Activated T-helper 17 cell treated with anti-CD3 and anti-CD28 coated beads, Interleukin-2, amount 50 U/mL, for 72 hours (primary cell): ENCODE results near the gene ADAMTS6. TPM values are rescaled to one million over a fixed set of nuclear protein-coding genes. Genes with fewer than 3 reads are reported as not detected.
"Not testable (repeated sequence)": the region's sequence is repeated elsewhere in the genome, so short reads cannot be mapped to it uniquely, and the experiment has no call there.

Experiments used
- ATAC-seq: fragments of 150-1000 bp; cut with Tn5 transposase; replicated peaks from 2 replicates; pipeline ENCODE4 v1.10.0; 2021; ENCODE audit warnings: mild to moderate bottlenecking, moderate library complexity
- H3K27ac Mint-ChIP-seq: one replicate; pipeline ENCODE4 v1.8.0; 2022; ENCODE audit warnings: mixed read lengths
- H3K27me3 Mint-ChIP-seq: one replicate; pipeline ENCODE4 v1.8.0; 2022; ENCODE audit warnings: mixed read lengths
- H3K36me3 Mint-ChIP-seq: one replicate; pipeline ENCODE4 v1.8.0; 2022; ENCODE audit warnings: low read depth, mild to moderate bottlenecking, mixed read lengths
- H3K4me1 Mint-ChIP-seq: one replicate; pipeline ENCODE4 v1.8.0; 2022; ENCODE audit warnings: mixed read lengths
- H3K4me3 Mint-ChIP-seq: one replicate; pipeline ENCODE4 v1.8.0; 2022; ENCODE audit warnings: mild to moderate bottlenecking, mixed read lengths
- H3K9me3 Mint-ChIP-seq: one replicate; pipeline ENCODE4 v1.8.0; 2022; ENCODE audit warnings: mixed read lengths
- total RNA-seq, 2 donors: library from RNA; stranded (reverse); gene quantifications; one replicate each; pipeline ENCODE4 v1.2.3, GENCODE V29; 2022

Gene ADAMTS6
- total RNA-seq, 2 donors from 2014 or later: 1.2 to 1.4 TPM

- no peaks in the 10 kb centered on the region for H3K9me3 Mint-ChIP-seq
- H3K36me3 Mint-ChIP-seq: no peaks in the 10 kb centered on the region
- no peak overlapping the region for H3K4me3 Mint-ChIP-seq
- no peak overlapping the region for H3K27ac Mint-ChIP-seq
- no peaks in the 10 kb centered on the region for H3K4me1 Mint-ChIP-seq
- H3K27me3 Mint-ChIP-seq: peaks cover 5% of the 10 kb centered on the region
- no peak for ATAC-seq
Observed at GRCh38 chr5:65197531-65198455, 283.9 kb downstream of the ADAMTS6 start.

DNA sequence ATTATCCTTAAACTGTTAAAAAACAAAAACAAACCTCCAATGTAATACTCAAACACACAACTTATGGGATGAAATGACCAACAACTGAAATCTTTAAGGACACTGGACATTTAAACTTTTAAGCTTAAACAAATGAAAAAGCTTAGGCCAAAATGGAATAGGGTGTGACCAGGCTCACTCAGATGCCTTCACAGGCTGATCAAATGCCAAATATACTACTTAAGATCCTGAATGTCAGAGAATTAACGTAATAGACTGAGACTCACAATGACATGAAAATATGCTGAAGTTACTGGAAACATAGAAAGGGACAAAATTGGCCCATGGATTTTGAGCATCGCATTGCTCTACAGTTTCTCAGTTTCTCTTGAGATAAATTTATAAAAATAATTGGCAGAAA, 286.8 kb downstream of the ADAMTS6 start:
- Mint-ChIP-seq H3K4me3 (no peak overlapping the region), H3K9me3 (no peaks in the 10 kb centered on the region), H3K27me3 (no peaks in the 10 kb centered on the region), H3K36me3 (no peaks in the 10 kb centered on the region), H3K27ac (no peak overlapping the region), H3K4me1 (peaks cover 6% of the 10 kb centered on the region)
- no peak for ATAC-seq

GRCh38 chr5:65192331-65192730, 289.4 kb downstream of the ADAMTS6 start:
- no peak for ATAC-seq
- no peaks in the 10 kb centered on the region for H3K9me3 Mint-ChIP-seq
- no peak overlapping the region for H3K27ac Mint-ChIP-seq

GRCh38 chr5:65191554-65192135, 290.1 kb downstream of the ADAMTS6 start:
- H3K4me3 Mint-ChIP-seq: no peak overlapping the region
- peaks cover 8% of the 10 kb centered on the region for H3K27me3 Mint-ChIP-seq
- no peak overlapping the region for H3K27ac Mint-ChIP-seq
- no peak for ATAC-seq
- no peaks in the 10 kb centered on the region for H3K36me3 Mint-ChIP-seq
- H3K9me3 Mint-ChIP-seq: no peaks in the 10 kb centered on the region
- peaks cover 6% of the 10 kb centered on the region for H3K4me1 Mint-ChIP-seq

More at GRCh38 chr5:65192331-65192730, 289.4 kb downstream of the ADAMTS6 start:
- H3K36me3 Mint-ChIP-seq: no peaks in the 10 kb centered on the region
- peaks cover 8% of the 10 kb centered on the region for H3K27me3 Mint-ChIP-seq
- no peak overlapping the region for H3K4me3 Mint-ChIP-seq
- H3K4me1 Mint-ChIP-seq: peaks cover 6% of the 10 kb centered on the region

DNA sequence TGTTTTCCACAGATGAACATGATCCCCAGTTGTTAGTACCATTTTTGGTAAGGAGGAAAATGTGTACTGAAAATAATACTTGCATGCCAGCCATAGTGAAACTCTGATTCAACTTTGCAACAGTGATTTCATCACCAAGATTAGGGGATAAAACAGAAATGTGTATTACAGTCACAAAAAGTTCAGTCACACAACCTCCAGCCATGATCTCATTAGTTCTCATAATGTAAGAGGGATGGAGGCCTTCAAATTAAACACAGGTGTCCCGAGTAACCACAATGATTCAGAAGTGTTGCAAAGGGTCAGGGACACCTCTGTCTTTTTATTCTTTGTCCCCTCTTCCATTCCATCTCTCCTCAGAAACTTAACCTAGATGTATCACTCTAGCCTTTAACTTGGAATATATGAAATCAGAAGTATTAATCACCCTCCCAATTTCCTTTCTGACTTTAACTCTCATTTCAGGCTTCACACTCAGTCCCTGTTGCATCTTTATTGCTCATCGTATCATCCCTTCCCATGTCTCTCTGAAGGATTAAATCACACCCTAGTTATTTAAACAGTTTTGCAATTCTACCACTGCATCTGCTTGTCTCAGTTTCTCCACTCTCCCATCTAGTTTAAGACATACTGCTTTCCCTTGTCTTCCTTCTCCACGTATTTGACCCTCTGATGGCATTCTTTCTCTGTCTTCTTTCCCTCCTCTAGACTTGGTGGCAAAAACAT, 291.2 kb downstream of the ADAMTS6 start:
- ATAC-seq: peak; percentile 92
- H3K4me1 Mint-ChIP-seq: peaks cover 6% of the 10 kb centered on the region
- H3K27me3 Mint-ChIP-seq: peaks cover 14% of the 10 kb centered on the region
- no peak overlapping the region for H3K4me3 Mint-ChIP-seq
- peak overlapping the region; percentile 58 for H3K27ac Mint-ChIP-seq
- H3K36me3 Mint-ChIP-seq: no peaks in the 10 kb centered on the region
- no peaks in the 10 kb centered on the region for H3K9me3 Mint-ChIP-seq

- H3K27ac Mint-ChIP-seq: no peak overlapping the region
- no peak overlapping the region for H3K4me3 Mint-ChIP-seq
- H3K36me3 Mint-ChIP-seq: no peaks in the 10 kb centered on the region
- ATAC-seq: no peak
- H3K4me1 Mint-ChIP-seq: peaks cover 6% of the 10 kb centered on the region
- no peaks in the 10 kb centered on the region for H3K9me3 Mint-ChIP-seq
- peaks cover 14% of the 10 kb centered on the region for H3K27me3 Mint-ChIP-seq
Observed at GRCh38 chr5:65186646-65187227, 295.0 kb downstream of the ADAMTS6 start.

- Mint-ChIP-seq H3K27ac (no peak overlapping the region), H3K4me1 (peaks cover under 1% of the 10 kb centered on the region), H3K9me3 (no peaks in the 10 kb centered on the region), H3K36me3 (no peaks in the 10 kb centered on the region), H3K27me3 (peaks cover 14% of the 10 kb centered on the region), H3K4me3 (no peak overlapping the region)
- no peak for ATAC-seq
Observed at GRCh38 chr5:65185468-65185867, 296.3 kb downstream of the ADAMTS6 start.

DNA sequence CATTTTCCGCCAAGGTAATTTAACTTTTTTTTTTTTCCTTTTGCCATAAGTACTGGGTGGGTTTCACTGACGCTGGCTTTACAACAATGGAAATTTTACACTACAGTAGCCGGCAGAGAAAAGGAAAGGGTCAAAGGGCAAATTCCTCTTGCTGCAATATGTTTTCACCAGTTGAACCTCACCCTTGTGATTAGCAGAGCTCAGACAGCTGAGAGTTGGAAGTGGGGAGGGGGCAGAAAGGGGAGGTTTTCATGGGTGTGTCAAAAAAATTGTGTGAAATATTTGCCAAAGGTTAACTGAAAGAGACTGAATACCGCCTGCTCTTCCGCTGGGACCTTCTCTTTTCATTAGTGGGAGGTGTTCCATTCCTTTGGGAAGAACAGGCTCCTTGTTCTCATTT, 296.9 kb downstream of the ADAMTS6 start:
- H3K4me1 Mint-ChIP-seq: no peaks in the 10 kb centered on the region
- no peak overlapping the region for H3K27ac Mint-ChIP-seq
- peaks cover 14% of the 10 kb centered on the region for H3K27me3 Mint-ChIP-seq
- no peaks in the 10 kb centered on the region for H3K36me3 Mint-ChIP-seq
- no peak overlapping the region for H3K4me3 Mint-ChIP-seq
- ATAC-seq: no peak
- no peaks in the 10 kb centered on the region for H3K9me3 Mint-ChIP-seq

GRCh38 chr5:65174231-65174630, 307.5 kb downstream of the ADAMTS6 start:
- not testable (repeated sequence) for H3K9me3 Mint-ChIP-seq, ATAC-seq, H3K27me3 Mint-ChIP-seq, H3K4me1 Mint-ChIP-seq, H3K36me3 Mint-ChIP-seq, H3K27ac Mint-ChIP-seq, H3K4me3 Mint-ChIP-seq

GRCh38 chr5:65173130-65173525, 308.6 kb downstream of the ADAMTS6 start:
- ATAC-seq: no peak
- peaks cover 7% of the 10 kb centered on the region for H3K27me3 Mint-ChIP-seq
- no peak overlapping the region for H3K27ac Mint-ChIP-seq
- H3K4me1 Mint-ChIP-seq: peaks cover 4% of the 10 kb centered on the region
- H3K36me3 Mint-ChIP-seq: no peaks in the 10 kb centered on the region
- H3K9me3 Mint-ChIP-seq: no peaks in the 10 kb centered on the region
- no peak overlapping the region for H3K4me3 Mint-ChIP-seq

DNA sequence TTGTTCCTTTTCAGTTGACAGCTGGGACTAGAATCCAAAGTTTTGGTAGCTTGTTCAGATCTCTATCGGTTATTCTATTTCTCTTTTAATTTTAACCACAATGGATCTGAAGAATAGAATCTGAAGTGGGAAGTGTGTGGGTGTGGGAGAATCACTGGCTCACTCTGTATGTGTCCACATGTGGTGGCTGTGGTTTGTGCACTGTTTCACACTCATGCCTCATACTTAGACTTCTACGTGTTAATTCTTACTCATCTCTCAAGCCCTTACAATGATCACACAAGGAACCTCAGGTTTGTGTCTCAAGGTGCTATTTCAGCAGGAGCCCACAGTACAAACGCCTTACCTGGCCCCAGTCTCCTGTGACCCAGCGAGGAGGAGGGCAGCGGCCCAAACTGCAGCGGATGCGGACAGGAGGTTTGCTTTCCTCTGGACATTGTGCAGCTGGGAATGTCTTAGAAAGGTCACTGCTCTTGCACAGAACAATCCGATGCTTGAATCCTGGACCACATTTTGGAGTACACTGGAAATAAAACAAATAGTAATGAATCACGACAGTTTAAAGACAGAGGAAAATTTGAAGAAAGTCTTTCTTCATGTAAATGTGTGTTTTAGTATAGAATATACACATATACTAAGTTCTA, 309.1 kb downstream of the ADAMTS6 start:
- Mint-ChIP-seq H3K4me3 (peak overlapping the region; percentile 16), H3K27ac (peak overlapping the region; percentile 73), H3K9me3 (no peaks in the 10 kb centered on the region), H3K27me3 (peaks cover 7% of the 10 kb centered on the region), H3K36me3 (no peaks in the 10 kb centered on the region), H3K4me1 (peaks cover 4% of the 10 kb centered on the region)
- ATAC-seq: peak; percentile 100

GRCh38 chr5:65171645-65172044, 310.1 kb downstream of the ADAMTS6 start:
- H3K9me3 Mint-ChIP-seq: no peaks in the 10 kb centered on the region
- H3K27me3 Mint-ChIP-seq: peaks cover 7% of the 10 kb centered on the region
- H3K36me3 Mint-ChIP-seq: no peaks in the 10 kb centered on the region
- H3K27ac Mint-ChIP-seq: no peak overlapping the region
- H3K4me3 Mint-ChIP-seq: no peak overlapping the region
- ATAC-seq: no peak
- H3K4me1 Mint-ChIP-seq: peaks cover 4% of the 10 kb centered on the region

GRCh38 chr5:65163698-65164097, 318.0 kb downstream of the ADAMTS6 start:
- Mint-ChIP-seq H3K4me1 (no peaks in the 10 kb centered on the region), H3K36me3 (no peaks in the 10 kb centered on the region), H3K27ac (no peak overlapping the region), H3K9me3 (no peaks in the 10 kb centered on the region), H3K27me3 (peaks cover 8% of the 10 kb centered on the region), H3K4me3 (no peak overlapping the region)
- ATAC-seq: no peak

DNA sequence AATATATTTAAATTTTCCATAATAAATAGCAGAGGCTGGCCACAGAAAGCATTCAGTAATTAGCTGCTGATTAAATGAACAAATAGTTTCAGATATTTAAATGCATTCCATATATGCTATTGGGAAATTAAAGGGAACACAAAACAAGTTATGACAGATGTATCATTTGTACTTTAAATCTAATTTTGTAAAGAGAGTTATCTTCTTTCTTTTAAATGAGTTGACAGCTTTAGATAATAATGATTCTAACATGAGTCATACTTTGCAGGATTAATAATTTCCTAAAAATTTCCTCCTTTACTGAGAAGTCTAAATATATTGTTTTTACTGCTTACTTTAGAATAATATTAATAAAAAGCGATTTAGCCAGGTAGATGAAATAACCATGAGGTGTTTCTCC, 320.1 kb downstream of the ADAMTS6 start:
- H3K27ac Mint-ChIP-seq: no peak overlapping the region
- H3K36me3 Mint-ChIP-seq: no peaks in the 10 kb centered on the region
- H3K4me3 Mint-ChIP-seq: no peak overlapping the region

More for the DNA sequence above, 320.1 kb downstream of the ADAMTS6 start:
- ATAC-seq: no peak
- Mint-ChIP-seq H3K4me1 (no peaks in the 10 kb centered on the region), H3K27me3 (peaks cover 8% of the 10 kb centered on the region), H3K9me3 (no peaks in the 10 kb centered on the region)
